ENCODE results near the gene ZCCHC14. TPM values are rescaled to one million over a fixed set of nuclear protein-coding genes. Genes with fewer than 3 reads are reported as not detected.
A peak's percentile ranks its signal among the peaks of the same experiment; 100 is the strongest.

Gene ZCCHC14
- total and polyA plus RNA-seq, 2 of the 13 experiments (the other 11 are each of a cell fraction or from before 2014, with no cell fraction given): 12.4 to 12.5 TPM

GRCh38 chr16:87383505-87384161, 109.2 kb downstream of the ZCCHC14 start, which contains the start of gene FBXO31 (continued):
- TF ChIP-seq ZFYVE20 (CRISPR knock-in tag; IDR thresholded peaks at IDR 0.05; ENCODE audit: borderline replicate concordance, low read depth) (0 out of 2 replicates have a peak, but pooled peaks have one; percentile 74), RFX5 (IDR thresholded peaks at IDR 0.05; ENCODE audit: low read depth, low read length) (no peak), ZNF318 (CRISPR knock-in tag; IDR thresholded peaks at IDR 0.05) (peak; percentile 88), NFE2L1 (CRISPR knock-in tag; IDR thresholded peaks at IDR 0.05; ENCODE audit: borderline replicate concordance) (no peak), ATM (IDR thresholded peaks at IDR 0.05; ENCODE audit: borderline replicate concordance) (no peak), ZNF720 (CRISPR knock-in tag; IDR thresholded peaks at IDR 0.05) (no peak), MBD4 (IDR thresholded peaks at IDR 0.05; ENCODE audit: borderline replicate concordance, low read length) (no peak), MIER3 (CRISPR knock-in tag; IDR thresholded peaks at IDR 0.05; ENCODE audit: borderline replicate concordance) (peak; percentile 93), GPN1 (CRISPR knock-in tag; IDR thresholded peaks at IDR 0.05; ENCODE audit: borderline replicate concordance) (peak; percentile 82; the same call in 1 of the 2 replicates), ZNF337 (CRISPR knock-in tag; IDR thresholded peaks at IDR 0.05; ENCODE audit: borderline replicate concordance, low read depth) (no peak), TRIM22 (IDR thresholded peaks at IDR 0.05) (no peak), EEA1 (CRISPR knock-in tag; IDR thresholded peaks at IDR 0.05; ENCODE audit: borderline replicate concordance) (peak; percentile 65; the same call in 1 of the 2 replicates), CREB1 (IDR thresholded peaks at IDR 0.05) (peak; percentile 83), CREB1 (CRISPR knock-in tag; IDR thresholded peaks at IDR 0.05) (no peak; the same call in 1 of the 2 replicates), SATB2 (CRISPR knock-in tag; IDR thresholded peaks at IDR 0.05) (0 out of 2 replicates have a peak, but pooled peaks have one; percentile 11), RCOR2 (CRISPR knock-in tag; IDR thresholded peaks at IDR 0.05) (peak; percentile 74; the same call in 1 of the 2 replicates), IRF2 (CRISPR knock-in tag; IDR thresholded peaks at IDR 0.05) (peak; percentile 97)
- TF ChIP-seq, protein P1, sequence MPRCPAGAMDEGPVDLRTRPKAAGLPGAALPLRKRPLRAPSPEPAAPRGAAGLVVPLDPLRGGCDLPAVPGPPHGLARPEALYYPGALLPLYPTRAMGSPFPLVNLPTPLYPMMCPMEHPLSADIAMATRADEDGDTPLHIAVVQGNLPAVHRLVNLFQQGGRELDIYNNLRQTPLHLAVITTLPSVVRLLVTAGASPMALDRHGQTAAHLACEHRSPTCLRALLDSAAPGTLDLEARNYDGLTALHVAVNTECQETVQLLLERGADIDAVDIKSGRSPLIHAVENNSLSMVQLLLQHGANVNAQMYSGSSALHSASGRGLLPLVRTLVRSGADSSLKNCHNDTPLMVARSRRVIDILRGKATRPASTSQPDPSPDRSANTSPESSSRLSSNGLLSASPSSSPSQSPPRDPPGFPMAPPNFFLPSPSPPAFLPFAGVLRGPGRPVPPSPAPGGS (CRISPR knock-in tag; IDR thresholded peaks at IDR 0.05): no peak; the same call in none of the 2 replicates

Data from HepG2 (cell line).